KMS-11 (cell line): ENCODE results near the gene CD81.

Source experiments
- H2AFZ ChIP-seq: fragments of 200-600 bp; sonication (generic); 2 replicates; pipeline ENCODE4 v1.6.1; 2016; ENCODE audit warnings: antibody characterized with exemption, mixed run types, low read depth
- H3K27ac ChIP-seq: fragments of 200-600 bp; sonication (generic); 2 replicates; pipeline ENCODE4 v1.6.1; 2016; ENCODE audit warnings: mild to moderate bottlenecking, mixed run types
- H3K27me3 ChIP-seq: fragments of 200-600 bp; sonication (generic); 2 replicates; pipeline ENCODE4 v1.6.1; 2017; ENCODE audit warnings: mild to moderate bottlenecking, low read depth, mixed run types, moderate library complexity; ENCODE audit not compliant: insufficient read depth
- H3K36me3 ChIP-seq: fragments of 200-600 bp; sonication (generic); 2 replicates; pipeline ENCODE4 v1.6.1; 2017; ENCODE audit warnings: mild to moderate bottlenecking, mixed run types; ENCODE audit not compliant: insufficient read depth
- H3K4me1 ChIP-seq: fragments of 200-600 bp; sonication (generic); 2 replicates; pipeline ENCODE4 v1.6.1; 2016; ENCODE audit warnings: mild to moderate bottlenecking, low read depth, mixed run types; ENCODE audit not compliant: poor library complexity, severe bottlenecking
- H3K4me2 ChIP-seq: fragments of 200-600 bp; sonication (generic); 2 replicates; pipeline ENCODE4 v1.7.0; 2016; ENCODE audit warnings: mild to moderate bottlenecking, mixed run types
- H3K4me3 ChIP-seq: fragments of 200-600 bp; sonication (generic); IDR thresholded peaks from 2 replicates; pipeline ENCODE4 v1.6.1; 2017; ENCODE audit warnings: low read depth, low read length, mixed read lengths; ENCODE audit not compliant: insufficient read depth
- H3K79me2 ChIP-seq: fragments of 200-600 bp; sonication (generic); 2 replicates; pipeline ENCODE4 v1.6.1; 2016; ENCODE audit warnings: low read depth, mixed run types; ENCODE audit not compliant: insufficient read depth
- H3K9ac ChIP-seq: fragments of 200-600 bp; sonication (generic); 2 replicates; pipeline ENCODE4 v1.6.1; 2016; ENCODE audit warnings: mild to moderate bottlenecking, mixed run types
- H4K20me1 ChIP-seq: fragments of 200-600 bp; sonication (generic); 2 replicates; pipeline ENCODE4 v1.6.1; 2016; ENCODE audit warnings: mild to moderate bottlenecking, mixed run types; ENCODE audit not compliant: insufficient read depth
- TF ChIP-seq, protein P1 (sequence below): fragments of 200-600 bp; sonication (generic); conservative IDR thresholded peaks from 2 replicates; pipeline ENCODE4 v1.6.1; 2017; ENCODE audit warnings: low read depth, mild to moderate bottlenecking, antibody characterized with exemption, low read length, moderate library complexity, mixed read lengths

The CD81 gene

DNA sequence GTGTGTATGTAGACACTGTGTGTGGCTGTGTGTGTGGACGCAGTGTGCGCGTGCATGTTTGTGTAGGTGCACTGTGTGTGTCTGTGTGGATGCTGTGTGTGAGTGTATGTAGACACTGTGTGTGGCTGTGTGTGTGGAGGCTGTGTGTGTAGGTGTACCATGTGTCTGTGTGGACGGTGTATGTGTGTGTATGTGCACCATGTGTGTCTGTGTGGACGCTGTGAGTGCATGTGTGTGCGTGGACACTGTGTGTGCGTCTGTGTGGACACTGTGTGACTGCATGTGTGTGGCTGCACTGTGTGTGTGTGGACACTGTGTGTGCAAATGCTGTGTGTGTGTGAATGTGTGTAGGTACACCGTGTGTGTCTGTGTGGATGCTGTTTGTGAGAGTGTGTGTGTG lies 56.9 kb downstream of the CD81 start:
- H3K9ac ChIP-seq: no peak overlapping the region
- no peaks in the 10 kb centered on the region for H4K20me1 ChIP-seq
- no peaks in the 10 kb centered on the region for H3K79me2 ChIP-seq
- H2AFZ ChIP-seq: no peak overlapping the region
- no peak overlapping the region for H3K27ac ChIP-seq
- TF ChIP-seq, protein P1, sequence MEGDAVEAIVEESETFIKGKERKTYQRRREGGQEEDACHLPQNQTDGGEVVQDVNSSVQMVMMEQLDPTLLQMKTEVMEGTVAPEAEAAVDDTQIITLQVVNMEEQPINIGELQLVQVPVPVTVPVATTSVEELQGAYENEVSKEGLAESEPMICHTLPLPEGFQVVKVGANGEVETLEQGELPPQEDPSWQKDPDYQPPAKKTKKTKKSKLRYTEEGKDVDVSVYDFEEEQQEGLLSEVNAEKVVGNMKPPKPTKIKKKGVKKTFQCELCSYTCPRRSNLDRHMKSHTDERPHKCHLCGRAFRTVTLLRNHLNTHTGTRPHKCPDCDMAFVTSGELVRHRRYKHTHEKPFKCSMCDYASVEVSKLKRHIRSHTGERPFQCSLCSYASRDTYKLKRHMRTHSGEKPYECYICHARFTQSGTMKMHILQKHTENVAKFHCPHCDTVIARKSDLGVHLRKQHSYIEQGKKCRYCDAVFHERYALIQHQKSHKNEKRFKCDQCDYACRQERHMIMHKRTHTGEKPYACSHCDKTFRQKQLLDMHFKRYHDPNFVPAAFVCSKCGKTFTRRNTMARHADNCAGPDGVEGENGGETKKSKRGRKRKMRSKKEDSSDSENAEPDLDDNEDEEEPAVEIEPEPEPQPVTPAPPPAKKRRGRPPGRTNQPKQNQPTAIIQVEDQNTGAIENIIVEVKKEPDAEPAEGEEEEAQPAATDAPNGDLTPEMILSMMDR: no peak
- no peak overlapping the region for H3K4me2 ChIP-seq
- H3K4me3 ChIP-seq: no peak overlapping the region
- no peaks in the 10 kb centered on the region for H3K4me1 ChIP-seq
- no peaks in the 10 kb centered on the region for H3K36me3 ChIP-seq
- H3K27me3 ChIP-seq: no peaks in the 10 kb centered on the region

DNA sequence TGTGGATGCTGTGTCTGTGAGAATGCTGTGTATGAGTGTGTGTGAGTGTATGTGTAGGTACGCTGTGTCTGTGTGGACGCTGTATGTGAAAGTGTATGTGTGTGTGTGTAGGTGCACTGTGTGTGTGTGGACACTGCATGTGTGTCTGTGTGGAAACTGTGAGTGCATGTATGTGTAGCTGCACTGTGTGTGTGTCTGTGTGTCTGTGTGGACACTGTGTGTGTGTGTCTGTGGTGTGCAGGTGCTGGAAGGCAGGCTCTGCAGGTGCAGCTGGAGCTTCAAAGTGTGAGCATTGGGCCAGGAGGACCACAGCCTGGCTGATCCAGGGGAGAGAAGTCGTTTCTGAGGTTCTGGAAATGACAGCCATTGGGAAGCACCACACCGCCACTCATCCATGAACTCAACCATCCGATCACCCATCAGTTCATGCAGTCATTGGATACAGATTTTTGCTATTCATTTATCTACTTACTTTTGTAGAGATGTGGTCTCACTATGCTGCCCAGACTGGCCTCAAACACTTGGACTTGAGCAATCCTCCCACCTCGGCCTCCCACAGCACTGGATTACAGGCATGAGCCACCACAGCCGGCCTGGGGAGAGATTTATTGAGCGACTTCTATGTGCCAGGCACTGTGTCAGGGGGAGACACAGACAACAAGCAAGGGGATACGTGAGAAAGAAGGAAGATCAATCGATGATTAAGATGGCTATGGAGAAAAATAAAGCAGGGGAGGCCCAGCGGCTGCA lies 57.6 kb downstream of the CD81 start:
- Histone ChIP-seq H3K4me1 (no peaks in the 10 kb centered on the region), H3K9ac (no peak overlapping the region), H2AFZ (no peak overlapping the region), H3K27ac (no peak overlapping the region), H3K36me3 (no peaks in the 10 kb centered on the region), H3K79me2 (no peaks in the 10 kb centered on the region), H4K20me1 (no peaks in the 10 kb centered on the region), H3K4me2 (no peak overlapping the region), H3K4me3 (no peak overlapping the region), H3K27me3 (no peaks in the 10 kb centered on the region)
- TF ChIP-seq, protein P1: no peak

DNA sequence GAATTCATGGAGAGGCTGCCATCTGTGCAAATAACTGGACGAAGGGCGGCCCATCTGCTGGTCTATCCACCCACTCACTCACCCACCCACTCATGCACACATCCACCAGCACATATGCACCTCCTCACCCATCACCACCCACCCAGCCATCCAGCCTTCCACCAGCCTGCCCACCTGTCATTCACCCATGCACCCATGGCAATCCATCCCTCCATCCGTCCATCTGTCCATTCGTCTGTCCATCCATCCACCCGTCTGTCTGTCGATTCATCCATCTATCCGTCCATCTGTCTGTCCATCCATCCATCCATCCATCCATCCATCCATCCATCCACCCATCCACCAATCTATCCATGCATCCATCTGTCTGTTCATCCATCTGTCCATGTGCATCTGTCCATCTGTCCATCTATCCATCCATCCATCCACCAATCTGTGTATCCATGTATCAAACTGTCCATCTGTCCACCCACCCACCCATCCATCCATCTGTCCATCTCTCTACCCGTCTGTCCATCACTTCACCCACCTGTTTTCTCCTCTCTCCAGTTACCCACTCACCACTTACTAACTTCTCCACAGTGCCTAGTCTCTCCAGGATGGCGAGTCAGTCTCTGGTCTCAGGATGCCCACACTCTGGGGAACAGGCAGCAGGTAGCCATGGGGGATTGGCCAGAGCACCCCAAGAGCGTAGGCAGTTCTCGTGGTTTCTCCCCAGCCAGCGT lies 58.3 kb downstream of the CD81 start:
- Histone ChIP-seq H3K27me3 (no peaks in the 10 kb centered on the region), H3K36me3 (no peaks in the 10 kb centered on the region), H3K79me2 (no peaks in the 10 kb centered on the region), H3K4me1 (no peaks in the 10 kb centered on the region), H3K9ac (no peak overlapping the region), H2AFZ (no peak overlapping the region), H3K4me3 (no peak overlapping the region), H3K27ac (no peak overlapping the region), H3K4me2 (no peak overlapping the region), H4K20me1 (no peaks in the 10 kb centered on the region)
- TF ChIP-seq, protein P1: no peak

DNA sequence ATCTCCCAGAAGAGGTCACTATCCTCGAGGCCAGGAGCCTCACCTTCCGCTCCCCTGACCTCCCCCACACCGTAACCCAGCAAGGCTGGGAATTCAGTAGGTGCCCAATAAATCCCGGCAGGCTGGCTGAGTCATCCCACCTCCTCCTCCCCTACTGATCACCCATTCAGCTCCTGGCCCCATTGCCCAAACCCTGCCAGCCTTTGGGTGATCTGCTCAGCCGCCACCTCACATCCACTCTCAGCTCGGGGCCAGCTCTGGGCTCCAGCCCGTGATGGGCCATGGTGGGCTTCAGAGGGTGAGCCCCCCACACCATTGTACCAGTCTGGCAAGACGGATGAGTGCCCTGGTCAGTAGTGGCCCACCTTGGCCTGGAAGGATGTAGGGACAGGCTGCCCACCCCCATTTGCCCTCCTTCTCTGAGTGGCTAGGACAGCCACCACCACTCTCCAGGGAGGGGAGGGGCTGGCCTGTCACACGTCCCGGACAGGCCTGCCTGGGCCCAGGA lies 59.0 kb downstream of the CD81 start:
- Histone ChIP-seq H2AFZ (no peak overlapping the region), H4K20me1 (no peaks in the 10 kb centered on the region), H3K27ac (no peak overlapping the region), H3K27me3 (no peaks in the 10 kb centered on the region), H3K4me1 (peaks cover 4% of the 10 kb centered on the region), H3K9ac (no peak overlapping the region), H3K79me2 (no peaks in the 10 kb centered on the region), H3K36me3 (no peaks in the 10 kb centered on the region), H3K4me3 (no peak overlapping the region), H3K4me2 (no peak overlapping the region)
- TF ChIP-seq, protein P1: no peak
